PFSK-1 (cell line): Measurements from ENCODE around the gene KCNJ15.

Experiments
- POLR2AphosphoS5 ChIP-seq: IDR thresholded peaks from 2 replicates; pipeline ENCODE4 v1.6.1; 2012; ENCODE audit warnings: low read depth, mild to moderate bottlenecking, control low read depth, low read length, moderate library complexity
- REST ChIP-seq, 2 experiments: IDR thresholded peaks; 2 replicates each; pipeline versions ENCODE4 v1.6.1 to v1.8.0; 2011 to 2012; ENCODE audit warnings: low read depth in 2 of 2, low read length in 2 of 2, control low read depth in 1 of 2, inconsistent platforms in 1 of 2, mild to moderate bottlenecking in 1 of 2, moderate library complexity in 1 of 2; ENCODE audit not compliant: insufficient read depth in 1 of 2
- SIN3A ChIP-seq: IDR thresholded peaks from 2 replicates; pipeline ENCODE4 v1.6.1; 2012; ENCODE audit warnings: mild to moderate bottlenecking, low read length, moderate library complexity, borderline replicate concordance; ENCODE audit not compliant: insufficient read depth
- TAF1 ChIP-seq: IDR thresholded peaks from 2 replicates; pipeline ENCODE4 v1.6.1; 2012; ENCODE audit warnings: low read length, control low read depth, borderline replicate concordance; ENCODE audit not compliant: insufficient read depth

- TF ChIP-seq POLR2AphosphoS5 (no peak), REST (IDR thresholded peaks at IDR 0.05; ENCODE audit: insufficient read depth in 1 of 2, low read depth in 2 of 2, low read length in 2 of 2) (no peak), TAF1 (no peak), SIN3A (no peak)
Observed at GRCh38 chr21:38280454-38280853, 23.7 kb downstream of the KCNJ15 start.
